ENCODE results near the gene SIL1.

GRCh38 chr5:139078345-139078744, 119.8 kb downstream of the SIL1 start:
- TF ChIP-seq POLR2A (IDR thresholded peaks at IDR 0.05; ENCODE audit: low read depth, low read length): no peak
- TF ChIP-seq CHD1 (IDR thresholded peaks at IDR 0.05; ENCODE audit: low read depth, low read length): no peak
- no peak for TF ChIP-seq CTCF (conservative IDR thresholded peaks at IDR 0.05; ENCODE audit: low read depth, low read length)
- TF ChIP-seq SMC3 (IDR thresholded peaks at IDR 0.05; ENCODE audit: low read depth, low read length): no peak
- TF ChIP-seq MAFK (IDR thresholded peaks at IDR 0.05; ENCODE audit: low read depth, low read length): no peak
